Cerebellar cortex (tissue), 1 donor: Measurements from ENCODE around the gene CUL7.
"Not testable (repeated sequence)": the region's sequence is repeated elsewhere in the genome, so short reads cannot be mapped to it uniquely, and the experiment has no call there.

Source experiments
- DNase-seq: peaks from one replicate; pipeline ENCODE4 v3.0.0-alpha.2; 2015; ENCODE audit warnings: low spot score

CUL7 gene

DNA sequence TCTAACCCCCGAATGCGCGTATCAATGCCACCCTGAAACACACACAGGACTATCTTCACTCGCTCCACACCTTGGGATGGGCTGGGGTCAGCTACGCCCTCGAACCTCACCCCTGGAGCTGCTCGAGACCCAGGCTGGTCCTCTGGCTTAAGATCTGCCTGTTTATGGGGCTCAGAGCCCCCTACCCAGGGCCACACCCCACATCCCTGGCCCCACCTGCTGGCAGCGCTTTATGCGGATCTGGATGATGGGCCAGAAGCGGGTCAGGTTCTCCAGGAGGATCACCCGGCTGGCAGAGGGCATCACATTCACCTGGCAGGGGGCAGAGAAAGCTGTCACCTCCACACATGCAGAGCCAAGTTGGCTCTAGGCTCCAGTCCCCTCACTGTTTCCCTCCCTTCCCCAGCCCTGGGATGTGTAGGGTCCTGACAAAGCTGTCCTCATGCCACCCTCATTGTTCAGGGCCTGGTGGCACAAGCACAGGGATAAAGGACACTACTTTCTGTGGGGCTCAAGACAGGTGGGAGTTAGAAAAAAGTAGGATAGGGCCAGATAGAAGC lies 8.2 kb downstream of the CUL7 start:
- DNase-seq, result peak; percentile 53

DNA sequence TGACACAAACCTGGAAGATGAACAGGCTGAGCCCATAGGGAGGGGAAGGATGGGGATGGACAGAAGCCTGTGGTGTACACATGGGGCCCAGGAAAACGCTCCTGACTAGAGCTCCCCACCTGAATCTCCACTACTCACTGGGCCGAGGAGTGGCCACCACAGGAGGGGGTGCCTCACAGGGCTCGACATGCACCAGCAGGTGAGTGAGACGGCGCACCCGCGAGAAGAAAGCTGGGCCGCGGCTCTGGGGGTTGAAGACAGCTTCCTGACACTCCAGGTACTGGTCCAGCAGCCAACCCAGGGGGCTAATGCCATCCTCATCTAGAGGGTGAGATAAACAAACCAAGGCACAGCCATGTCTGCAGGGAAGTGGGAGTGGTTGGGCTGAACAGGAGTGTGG lies 10.3 kb downstream of the CUL7 start:
- DNase-seq, result no peak

DNA sequence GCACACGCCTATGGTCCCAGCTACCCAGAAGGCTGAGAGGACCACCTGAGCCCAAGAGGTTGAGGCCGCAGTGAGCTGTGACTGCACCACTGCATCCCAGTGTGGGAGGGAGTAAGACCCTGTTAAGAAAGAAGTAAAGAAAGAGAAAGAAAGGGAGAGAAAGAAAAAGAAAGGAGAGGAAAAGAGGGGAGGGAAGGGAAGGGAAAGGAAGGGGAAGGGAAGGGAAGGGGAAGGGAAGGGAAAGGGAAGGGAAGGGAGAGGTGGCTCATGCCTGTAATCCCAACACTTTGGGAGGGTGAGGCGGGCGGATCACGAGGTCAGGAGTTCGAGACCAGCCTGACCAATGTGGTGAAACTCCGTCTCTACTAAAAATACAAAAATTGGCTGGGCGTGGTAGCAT lies 12.2 kb downstream of the CUL7 start:
- not testable (repeated sequence) for DNase-seq

DNA sequence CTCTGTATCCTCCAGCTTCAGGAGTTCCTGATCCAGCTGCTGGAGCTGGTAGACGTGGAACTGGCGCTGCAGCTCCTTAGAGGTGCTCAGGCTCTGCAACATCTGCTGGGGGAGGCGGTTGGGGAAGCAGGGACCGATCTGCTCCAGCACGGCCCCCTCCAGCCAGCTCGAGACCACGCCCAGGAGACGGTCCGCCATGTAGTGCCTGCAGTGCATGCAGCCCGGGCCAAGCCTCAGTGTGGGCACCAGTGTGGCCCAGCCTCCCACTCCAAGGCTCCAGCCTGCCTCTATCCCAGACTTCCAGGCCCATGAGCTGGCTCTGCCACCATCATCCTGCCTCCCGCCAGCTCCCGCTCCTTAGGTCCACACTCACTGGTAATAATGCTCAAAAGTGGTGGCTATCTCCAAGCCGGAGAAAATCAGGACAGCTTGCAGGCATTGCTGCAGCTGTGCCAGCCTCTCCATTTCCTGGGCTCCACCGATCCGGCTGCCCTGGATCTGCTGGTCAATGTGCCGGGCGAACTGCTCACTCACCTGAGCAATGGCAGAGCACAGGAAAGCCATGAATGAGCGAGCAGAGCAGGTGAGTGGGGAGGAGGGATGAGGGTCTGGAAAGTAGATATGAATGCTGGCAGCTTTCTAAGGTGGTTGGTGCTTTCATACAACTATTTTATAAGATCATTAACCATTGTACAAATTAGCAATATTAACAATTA lies 13.0 kb downstream of the CUL7 start:
- DNase-seq, result peak; percentile 62

DNA sequence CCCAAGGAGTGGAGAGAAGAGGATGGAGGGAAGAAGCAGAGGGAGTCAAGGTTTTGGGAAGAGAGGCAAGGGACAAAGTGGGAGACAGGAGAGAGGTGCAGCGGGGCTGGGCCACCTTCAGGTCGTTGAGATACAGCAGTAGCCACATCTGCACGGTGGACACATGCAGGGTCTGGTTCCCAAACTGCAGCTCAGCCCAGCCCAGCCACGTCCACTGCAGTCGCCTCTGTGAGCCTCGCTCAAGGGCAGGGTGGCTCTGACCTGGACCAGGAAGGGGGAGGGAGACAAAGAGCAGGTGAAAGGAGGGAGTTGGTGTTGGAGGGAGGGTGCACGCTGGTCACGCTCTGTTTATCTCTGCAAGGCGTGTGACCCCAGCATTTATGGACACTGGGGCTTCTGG lies 14.9 kb downstream of the CUL7 start:
- DNase-seq, result no peak

DNA sequence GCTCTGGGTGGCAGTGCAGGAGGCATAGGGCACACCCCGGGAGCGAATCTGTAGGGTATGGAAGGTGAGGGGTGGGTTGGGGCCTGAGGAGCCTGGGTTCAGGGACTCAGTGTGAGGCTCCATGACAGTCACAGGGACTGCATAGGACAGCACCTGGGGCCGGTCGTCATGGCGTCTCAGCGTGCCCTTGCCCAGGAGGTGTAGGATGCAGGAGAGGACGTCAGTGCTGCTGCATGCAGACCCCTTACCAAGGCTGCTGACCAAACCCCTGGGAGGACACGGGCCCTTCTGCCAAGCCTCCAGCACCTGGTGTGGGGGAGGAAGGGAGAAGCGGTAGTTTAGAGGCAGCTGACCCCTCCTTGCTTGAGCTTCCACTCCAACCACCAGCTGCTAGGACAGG lies 15.9 kb downstream of the CUL7 start:
- DNase-seq, result no peak

DNA sequence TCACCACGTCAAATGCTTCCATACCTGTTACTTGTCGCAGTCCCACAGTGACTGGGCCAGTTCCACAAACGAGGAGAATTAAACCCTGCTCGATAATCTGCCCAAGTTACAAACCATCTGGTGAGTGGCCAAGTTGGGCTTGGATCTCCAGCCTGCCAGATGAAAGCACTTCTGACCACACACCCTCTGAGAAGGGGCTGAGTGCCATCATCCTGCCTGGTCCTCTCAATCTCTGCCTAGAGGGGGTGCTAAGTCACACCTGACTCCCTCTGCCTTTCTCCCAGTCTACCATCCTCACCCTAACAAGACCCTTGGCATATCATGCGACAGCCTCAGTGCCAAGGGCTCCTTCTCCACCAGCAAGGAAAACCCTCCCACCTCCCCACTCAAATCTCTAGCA lies 16.5 kb downstream of the CUL7 start:
- no peak for DNase-seq

DNA sequence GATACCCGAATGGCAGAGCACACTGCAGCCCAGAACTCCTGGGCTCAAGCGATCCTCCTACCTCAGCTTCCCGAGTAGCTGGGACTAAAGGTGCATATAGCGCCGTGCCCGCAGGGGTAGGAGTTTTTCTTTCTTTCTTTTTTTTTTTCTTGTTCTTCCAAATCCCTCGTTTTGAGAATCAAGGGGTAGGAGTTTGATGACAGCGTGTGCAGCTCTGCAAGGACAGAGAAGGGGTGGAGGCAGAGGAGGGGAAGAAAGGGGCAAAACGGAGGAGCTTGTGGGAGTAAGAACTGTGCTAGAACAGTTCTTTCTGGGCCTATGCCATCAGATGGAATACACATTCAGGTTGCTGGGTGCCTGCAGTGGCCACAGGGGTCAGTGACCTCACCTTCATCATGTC lies 16.9 kb downstream of the CUL7 start:
- no peak for DNase-seq

DNA sequence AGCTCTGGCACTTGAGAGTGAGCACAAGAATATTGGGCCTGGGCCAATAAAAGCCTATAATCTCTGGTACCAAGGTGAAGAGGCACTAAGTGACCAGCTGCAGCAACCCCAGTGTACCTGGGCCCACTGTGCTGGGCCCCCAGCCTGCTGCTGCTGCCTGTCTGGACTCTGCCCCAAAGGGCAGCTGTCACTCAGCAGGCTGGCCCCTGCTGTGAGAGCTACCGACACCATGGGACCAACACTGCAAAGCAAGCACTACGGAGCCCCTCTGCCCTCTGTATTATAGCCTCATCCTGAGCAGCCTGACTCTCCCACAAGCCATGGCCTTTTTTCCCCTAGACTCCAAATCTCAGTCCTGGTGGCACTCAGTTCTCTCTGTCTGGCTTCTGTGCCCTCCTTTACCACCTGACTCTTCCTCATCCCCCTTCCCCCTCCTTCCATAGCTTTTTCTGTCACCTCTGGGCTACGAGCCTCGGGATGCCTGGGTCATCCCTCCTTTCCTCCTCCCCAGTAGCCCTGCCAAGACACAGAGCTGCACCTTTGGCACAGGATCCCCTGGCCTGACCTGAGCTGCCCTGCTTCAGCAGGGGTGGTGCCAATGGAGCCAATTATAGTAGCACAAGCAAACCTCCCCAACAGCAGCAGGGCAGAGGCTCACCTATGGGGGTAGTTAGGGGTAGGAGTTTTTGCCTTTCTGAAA lies 18.0 kb downstream of the CUL7 start:
- no peak for DNase-seq

DNA sequence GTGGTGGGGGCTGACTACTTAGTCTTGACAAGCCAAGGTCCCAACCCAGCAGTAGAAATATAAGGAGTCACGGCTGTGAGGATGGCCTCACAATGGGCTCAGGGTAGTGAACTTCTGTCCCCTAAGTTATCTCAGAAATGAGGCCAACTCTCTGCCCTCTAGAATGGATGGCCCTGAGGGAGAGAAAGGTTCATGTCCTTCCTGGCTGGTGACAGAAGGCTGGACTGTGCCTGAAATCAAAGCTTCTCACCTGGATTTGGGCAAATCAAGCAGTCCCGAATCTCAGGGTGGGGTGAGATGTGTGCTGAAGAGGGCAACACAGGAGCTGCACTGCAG lies 19.5 kb downstream of the CUL7 start:
- DNase-seq, result no peak

DNA sequence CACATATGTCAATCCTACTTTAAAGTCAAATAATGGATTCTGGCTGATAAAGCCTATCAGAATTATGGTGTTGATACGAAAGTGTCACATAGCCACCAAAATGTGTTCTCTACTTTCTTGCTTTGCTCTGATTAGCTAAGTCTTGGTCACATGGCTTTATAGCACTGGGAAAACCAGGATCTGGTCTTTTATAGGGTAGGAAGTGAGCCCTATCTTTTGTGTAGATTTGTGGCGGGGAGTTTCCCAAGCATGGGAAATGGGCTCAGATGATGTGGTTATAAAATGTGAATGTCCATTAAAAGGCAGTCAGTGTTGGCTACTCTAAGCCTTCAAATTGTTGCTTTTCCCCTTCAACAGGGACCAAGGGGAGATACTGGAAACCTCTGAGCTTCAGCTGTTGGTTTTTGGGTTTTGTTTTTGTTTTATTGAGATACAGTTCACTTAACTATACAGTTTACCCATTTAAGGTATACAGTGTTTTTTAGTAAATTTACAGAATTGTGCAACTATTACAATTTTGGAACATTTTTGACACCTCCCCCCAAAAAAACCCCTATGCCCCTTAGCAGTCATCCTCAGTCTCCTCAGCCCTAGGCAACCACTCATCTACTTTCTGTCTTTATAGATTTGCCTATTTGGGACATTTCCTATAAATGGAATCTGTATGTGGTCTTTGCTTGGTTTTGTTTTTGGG lies 20.0 kb downstream of the CUL7 start:
- no peak for DNase-seq

DNA sequence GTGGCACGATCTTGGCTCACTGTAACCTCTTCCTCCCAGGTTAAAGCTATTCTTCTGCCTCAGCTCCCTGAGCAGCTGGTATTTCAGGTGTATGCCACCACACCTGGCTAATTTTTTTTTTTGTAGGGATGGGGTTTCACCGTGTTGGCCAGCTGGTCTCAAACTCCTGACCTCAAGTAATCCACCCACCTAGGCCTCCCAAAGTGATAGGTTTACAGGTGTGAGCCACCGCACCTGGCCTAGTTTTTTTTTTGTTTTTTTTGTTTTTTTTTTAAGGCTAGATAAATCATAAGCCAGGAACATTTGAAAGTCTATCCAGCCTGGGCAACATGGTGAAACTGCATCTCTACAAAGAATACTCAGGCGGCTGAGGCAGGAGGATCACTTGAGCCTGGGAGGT lies 21.3 kb downstream of the CUL7 start:
- no peak for DNase-seq

DNA sequence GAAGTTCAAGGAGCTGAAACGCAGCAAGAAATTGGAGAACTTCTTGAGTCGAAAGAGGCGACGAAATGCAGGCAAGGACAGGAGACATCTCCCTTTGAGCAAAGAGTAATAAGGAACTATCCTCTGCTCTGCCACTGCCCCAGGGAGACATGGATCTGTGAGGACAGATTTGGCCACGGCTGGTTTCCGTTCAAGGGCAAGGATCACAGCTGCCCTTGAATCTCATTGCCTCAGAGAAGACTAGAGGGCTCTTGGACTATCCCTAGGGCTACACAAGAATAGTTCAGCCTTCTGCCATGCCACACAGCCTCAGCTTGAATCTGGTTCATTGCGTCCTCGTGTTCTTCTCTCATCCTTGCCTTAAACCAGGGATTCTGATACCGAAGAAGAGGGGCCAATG lies 24.5 kb downstream of the CUL7 start:
- DNase-seq, result no peak

DNA sequence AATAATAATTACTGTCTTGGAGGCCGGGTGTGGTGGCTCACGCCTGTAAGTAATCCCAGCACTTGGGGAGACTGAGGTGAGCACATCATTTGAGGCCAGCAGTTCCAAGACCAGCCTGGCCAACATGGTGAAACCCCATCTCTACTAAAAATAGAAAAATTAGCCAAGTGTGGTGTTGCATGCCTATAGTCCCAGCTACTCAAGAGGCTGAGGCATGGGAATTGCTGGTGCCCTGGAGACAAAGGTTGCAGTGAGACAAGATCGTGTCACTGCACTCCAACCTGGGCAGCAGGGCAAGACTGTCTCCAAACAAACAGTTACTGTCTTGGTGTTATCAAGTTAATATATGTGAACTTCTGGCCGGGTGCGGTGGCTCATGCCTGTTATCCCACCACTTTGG lies 27.3 kb downstream of the CUL7 start:
- DNase-seq, result no peak

DNA sequence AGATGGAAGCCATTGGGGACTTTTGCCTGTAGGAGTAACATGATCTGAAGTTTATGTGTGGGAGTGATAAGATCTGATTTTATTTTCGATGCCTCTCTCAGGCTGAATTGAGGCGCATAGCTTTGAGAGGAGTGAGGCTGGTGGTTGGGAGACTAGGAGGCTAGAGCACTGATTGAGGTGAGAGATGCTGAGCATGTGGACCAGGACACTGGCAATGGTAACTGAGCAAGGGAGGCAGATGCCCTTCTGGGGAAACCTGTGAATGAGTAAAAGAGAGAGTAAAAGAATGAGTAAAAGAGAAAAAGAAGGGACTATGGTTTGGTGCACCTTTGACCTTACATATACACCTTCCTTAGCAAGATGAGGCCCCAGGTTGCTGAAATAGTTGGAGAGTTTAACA lies 29.2 kb downstream of the CUL7 start:
- DNase-seq, result no peak

DNA sequence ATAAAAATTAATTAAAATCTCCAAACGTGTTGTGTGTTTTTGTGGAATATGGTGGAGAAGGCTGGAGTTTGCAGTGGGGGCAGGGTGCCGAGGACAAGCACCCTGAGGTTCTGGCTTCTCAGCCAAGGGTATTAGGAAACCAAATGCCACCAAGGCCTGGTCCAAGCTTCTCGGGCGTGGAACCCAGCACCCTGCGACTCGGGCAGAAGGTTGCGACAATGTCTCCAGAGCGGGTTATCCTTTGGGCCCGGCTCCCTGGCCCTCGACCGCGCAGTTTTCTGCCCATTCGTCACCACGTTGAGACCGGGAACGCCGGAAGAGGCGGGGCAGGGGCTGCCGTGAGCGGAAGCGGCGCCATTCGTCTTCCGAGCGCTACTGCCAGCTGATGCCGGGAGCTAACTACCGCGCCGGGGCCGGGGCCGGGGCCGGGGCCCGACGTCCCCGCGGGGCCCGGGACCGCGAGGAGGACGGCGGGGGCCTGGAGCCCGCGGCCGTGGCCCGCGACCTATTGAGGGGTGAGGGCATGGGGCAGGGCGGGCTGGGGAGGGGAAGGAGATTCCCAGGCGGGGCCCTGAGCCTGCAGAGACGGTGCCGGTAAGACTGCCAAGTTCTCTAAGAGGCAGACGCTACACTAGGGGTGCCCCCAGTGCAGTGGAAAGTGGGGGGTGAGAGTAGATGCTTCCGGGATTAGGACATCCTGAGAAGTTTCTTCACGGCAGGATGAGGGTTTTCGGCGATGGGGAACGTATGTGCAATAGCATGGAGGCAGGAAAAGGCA lies 32.2 kb downstream of the CUL7 start, which contains the start of gene RRP36:
Gene RRP36, plus strand, starts transcription at position 354 of the 778 bp plus-strand sequence. Its CDS starts 32 bp downstream, at position 386.
- DNase-seq, result peak; percentile 83

DNA sequence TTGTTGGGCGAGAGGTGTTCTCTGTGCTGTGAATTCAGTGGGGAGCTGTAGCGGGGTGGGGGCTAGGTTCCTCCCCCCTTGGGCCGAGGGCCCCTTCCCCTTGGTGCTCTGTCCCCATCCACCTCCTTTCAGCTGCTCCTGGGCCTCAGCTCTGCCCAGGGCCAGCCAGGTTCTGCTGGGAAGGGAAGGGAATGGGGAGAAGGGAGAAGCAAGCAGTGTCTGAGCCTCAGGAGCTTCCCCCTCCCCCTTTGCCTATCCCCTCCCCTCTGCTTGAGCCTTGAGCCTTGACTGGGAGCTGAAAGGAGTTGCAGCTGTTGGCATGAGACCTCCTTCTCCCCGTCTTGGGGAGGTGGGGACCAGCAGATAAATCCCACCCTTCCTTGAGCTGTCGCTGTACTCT lies 32.8 kb downstream of the CUL7 start:
- peak; percentile 56 for DNase-seq

DNA sequence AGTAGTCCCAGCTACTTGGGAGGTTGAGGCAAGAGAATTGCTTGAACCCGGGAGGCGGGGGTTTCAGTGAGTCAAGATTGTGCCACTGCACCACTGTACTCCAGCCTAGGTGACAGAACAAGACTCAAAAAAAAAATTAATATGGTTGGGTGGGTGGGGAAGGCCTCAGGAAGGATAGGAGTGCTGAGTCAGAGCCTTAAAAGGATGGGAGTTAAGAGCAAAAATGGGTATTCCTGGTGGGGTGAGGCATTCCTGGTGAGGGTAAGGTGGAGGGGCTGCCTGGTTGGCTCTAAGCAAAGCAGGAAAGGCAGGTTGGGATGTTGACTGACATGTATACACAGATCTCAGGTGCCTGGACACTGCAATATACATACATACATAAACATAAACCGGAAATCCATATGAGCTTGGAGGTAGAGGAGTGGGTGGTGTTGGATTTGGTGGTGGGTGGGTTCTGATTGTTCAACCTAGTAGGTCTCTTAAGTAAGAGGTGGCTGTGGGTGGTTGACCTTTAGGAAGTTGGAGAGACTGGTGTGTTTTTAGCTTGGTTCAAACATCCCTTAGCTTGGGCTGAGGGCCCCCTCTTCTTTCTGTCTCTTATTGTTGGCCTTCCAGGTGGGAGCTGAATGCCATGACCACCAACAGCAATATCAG lies 33.5 kb downstream of the CUL7 start:
- no peak for DNase-seq

DNA sequence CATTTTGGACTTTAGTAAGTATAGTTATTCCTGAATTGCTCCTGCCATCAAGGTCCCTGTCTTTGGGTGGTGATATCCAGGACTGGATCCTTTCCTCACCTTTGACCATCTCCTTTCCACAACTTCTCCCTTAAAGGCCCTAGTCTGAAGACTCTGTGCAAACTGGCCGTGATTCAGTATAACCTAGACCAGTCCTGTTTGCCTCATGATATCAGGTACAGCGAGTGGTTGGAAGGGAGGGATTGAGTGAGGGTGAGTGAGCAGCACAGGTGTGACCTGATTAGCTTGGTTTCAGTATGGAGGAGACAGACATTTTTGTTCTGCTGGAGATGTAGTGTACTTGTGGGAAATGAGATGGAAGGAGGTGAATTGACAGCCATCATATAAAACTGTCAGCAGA lies 34.5 kb downstream of the CUL7 start:
- no peak for DNase-seq

DNA sequence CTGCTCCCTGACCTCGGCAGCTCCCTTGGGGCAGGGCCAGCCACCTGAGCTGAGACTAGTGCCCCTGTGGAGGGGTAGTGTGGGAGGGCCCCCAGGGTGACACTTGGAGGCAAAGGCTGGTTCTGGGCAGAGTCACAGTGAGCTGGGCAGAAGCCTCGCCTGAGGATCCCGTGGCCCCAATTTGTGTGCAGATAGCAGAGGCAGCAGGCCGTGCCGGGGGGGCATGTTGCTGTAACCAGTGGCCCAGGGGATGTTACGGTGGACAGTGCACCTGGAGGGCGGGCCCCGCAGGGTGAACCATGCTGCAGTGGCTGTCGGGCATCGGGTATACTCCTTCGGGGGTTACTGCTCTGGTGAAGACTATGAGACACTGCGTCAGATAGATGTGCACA lies 36.7 kb downstream of the CUL7 start:
- no peak for DNase-seq

DNA sequence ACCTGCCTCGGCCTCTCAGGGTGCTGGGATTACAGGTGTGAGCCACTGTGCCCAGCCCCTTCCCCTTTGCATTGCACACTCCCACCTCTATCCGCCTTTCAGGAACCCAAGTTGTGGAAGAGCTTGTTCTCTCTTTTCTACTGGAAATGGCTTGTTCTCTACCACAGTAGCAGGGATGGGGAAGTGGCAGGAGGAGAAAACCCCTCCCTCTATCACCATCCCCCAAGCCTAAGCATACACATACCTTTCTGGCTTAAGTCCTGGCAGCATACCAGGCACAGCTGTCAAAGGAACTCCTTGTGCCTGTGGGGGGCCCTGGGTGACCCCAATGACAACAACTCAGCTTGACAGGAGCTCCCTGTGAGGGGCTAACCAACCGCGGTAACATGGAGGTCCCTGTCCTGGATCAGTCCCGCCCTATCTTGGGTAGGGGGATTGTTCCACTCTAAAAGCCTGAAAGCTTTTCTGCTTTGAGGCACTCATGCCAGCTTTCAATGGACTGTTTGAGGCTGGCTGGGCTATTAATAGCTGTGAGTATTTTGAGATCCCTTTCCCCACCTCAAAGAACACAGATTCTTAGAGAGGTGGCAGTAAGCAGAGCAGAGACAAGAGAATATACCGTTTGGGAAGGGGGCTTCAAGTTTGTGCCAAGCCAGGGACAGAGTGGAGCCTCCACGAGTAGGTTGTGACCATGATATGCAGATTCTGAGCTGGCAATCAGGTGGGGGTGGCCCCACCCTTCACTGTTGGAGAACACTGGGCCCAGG lies 37.3 kb downstream of the CUL7 start:
- no peak for DNase-seq
